Erythroblast (primary cell): ENCODE measurements around the gene UCN2.

Experiments used
- GATA1 ChIP-seq: IDR thresholded peaks from 2 replicates; pipeline ENCODE4 v1.6.1; 2011; ENCODE audit warnings: low read depth, mild to moderate bottlenecking, control low read depth, low read length, moderate library complexity
- POLR2A ChIP-seq: IDR thresholded peaks from 2 replicates; pipeline ENCODE4 v1.6.1; 2011; ENCODE audit warnings: mild to moderate bottlenecking, low read length

- TF ChIP-seq POLR2A (no peak), GATA1 (no peak)
Observed at GRCh38 chr3:48561045-48561736, 2.4 kb downstream of the UCN2 start.
